Activated CD4-positive, alpha-beta memory T cell treated with anti-CD3 and anti-CD28 coated beads, Interleukin-2, amount 10 ng/mL, durations not matched to agents 7 days and 5 days (primary cell): ENCODE measurements around the gene CLPSL1. TPM values are rescaled to one million over a fixed set of nuclear protein-coding genes. Genes with fewer than 3 reads are reported as not detected.

Experiments
- CTCF ChIA-PET: fragments of 350-600 bp; sonication (Branson Sonifier 250); formaldehyde crosslinking; loops from one replicate; lab custom pipeline; 2021; ENCODE audit warnings: antibody characterized with exemption, inconsistent platforms; lab: Charles Lee
- POLR2A ChIA-PET: fragments of 350-600 bp; sonication (Branson Sonifier 250); formaldehyde crosslinking; loops from one replicate; lab custom pipeline; 2021; ENCODE audit warnings: antibody characterized with exemption; lab: Charles Lee
- DNase-seq: peaks from one replicate; pipeline ENCODE4 v3.0.0-alpha.2; 2020
- H3K27ac Mint-ChIP-seq: one replicate; pipeline ENCODE4 v1.8.0; 2021; ENCODE audit warnings: mild to moderate bottlenecking, mixed read lengths
- H3K27me3 Mint-ChIP-seq: one replicate; pipeline ENCODE4 v1.8.0; 2021; ENCODE audit warnings: mixed read lengths
- H3K36me3 Mint-ChIP-seq: one replicate; pipeline ENCODE4 v1.8.0; 2021; ENCODE audit warnings: low read depth, mixed read lengths
- H3K4me1 Mint-ChIP-seq: one replicate; pipeline ENCODE4 v1.8.0; 2021; ENCODE audit warnings: mixed read lengths
- H3K4me3 Mint-ChIP-seq: one replicate; pipeline ENCODE4 v1.8.0; 2021; ENCODE audit warnings: mild to moderate bottlenecking, mixed read lengths
- H3K9me3 Mint-ChIP-seq: one replicate; pipeline ENCODE4 v1.8.0; 2021; ENCODE audit warnings: mixed read lengths
- total RNA-seq, 2 experiments: library from RNA; stranded (reverse); gene quantifications; one replicate each; pipeline ENCODE4 v1.2.3, GENCODE V29; 2021

Gene CLPSL1
- total RNA-seq, 2 experiments from 2014 or later: not detected

- DNase-seq: no peak
- POLR2A ChIA-PET: no interaction called here
- Mint-ChIP-seq H3K27me3 (peaks cover 21% of the 10 kb centered on the region), H3K36me3 (no peaks in the 10 kb centered on the region), H3K27ac (no peak overlapping the region), H3K4me3 (no peak overlapping the region), H3K9me3 (no peaks in the 10 kb centered on the region), H3K4me1 (no peaks in the 10 kb centered on the region)
- CTCF ChIA-PET: no interaction called here
Measured at GRCh38 chr6:35769211-35769610, 11.6 kb upstream of the CLPSL1 start.

- no peaks in the 10 kb centered on the region for H3K9me3 Mint-ChIP-seq
- CTCF ChIA-PET: no interaction called here
- H3K27ac Mint-ChIP-seq: no peak overlapping the region
- H3K4me1 Mint-ChIP-seq: peaks cover 2% of the 10 kb centered on the region
- peaks cover 21% of the 10 kb centered on the region for H3K27me3 Mint-ChIP-seq
- no peak overlapping the region for H3K4me3 Mint-ChIP-seq
- H3K36me3 Mint-ChIP-seq: no peaks in the 10 kb centered on the region
- POLR2A ChIA-PET: no interaction called here
- DNase-seq: no peak
Measured at GRCh38 chr6:35771343-35771627, 9.5 kb upstream of the CLPSL1 start.

GRCh38 chr6:35774116-35774794 is 6.6 kb upstream of the CLPSL1 start:
- no peaks in the 10 kb centered on the region for H3K36me3 Mint-ChIP-seq
- peaks cover 2% of the 10 kb centered on the region for H3K4me1 Mint-ChIP-seq
- H3K9me3 Mint-ChIP-seq: no peaks in the 10 kb centered on the region
- no peak overlapping the region for H3K27ac Mint-ChIP-seq
- POLR2A ChIA-PET: no interaction called here
- H3K4me3 Mint-ChIP-seq: no peak overlapping the region
- DNase-seq: no peak
- H3K27me3 Mint-ChIP-seq: peaks cover 26% of the 10 kb centered on the region
- CTCF ChIA-PET: no interaction called here

- no peak overlapping the region for H3K4me3 Mint-ChIP-seq
- no peak for DNase-seq
- H3K27ac Mint-ChIP-seq: no peak overlapping the region
- H3K4me1 Mint-ChIP-seq: peaks cover 2% of the 10 kb centered on the region
- CTCF ChIA-PET: no interaction called here
- H3K9me3 Mint-ChIP-seq: no peaks in the 10 kb centered on the region
- POLR2A ChIA-PET: no interaction called here
- H3K36me3 Mint-ChIP-seq: no peaks in the 10 kb centered on the region
- peaks cover 30% of the 10 kb centered on the region for H3K27me3 Mint-ChIP-seq
Measured at GRCh38 chr6:35775031-35775430, 5.8 kb upstream of the CLPSL1 start.

GRCh38 chr6:35776364-35777215 is 4.2 kb upstream of the CLPSL1 start, which contains the start of gene CLPSL2:
Gene CLPSL2 (plus strand): TSS chr6:35776598. CDS start chr6:35776619, 21 bp downstream.
- no peak for DNase-seq
- Mint-ChIP-seq H3K27ac (no peak within 1 kb of the TSS), H3K27me3 (peaks cover 32% of the 10 kb centered on the region), H3K9me3 (no peaks in the 10 kb centered on the region), H3K36me3 (no peaks in the 10 kb centered on the region), H3K4me1 (peaks cover 2% of the 10 kb centered on the region), H3K4me3 (peak within 1 kb of the TSS; percentile 43)
- ChIA-PET CTCF (no interaction called here), POLR2A (no interaction called here)

GRCh38 chr6:35777356-35778102 is 3.3 kb upstream of the CLPSL1 start:
- POLR2A ChIA-PET: no interaction called here
- DNase-seq: no peak
- H3K27me3 Mint-ChIP-seq: peaks cover 27% of the 10 kb centered on the region
- H3K36me3 Mint-ChIP-seq: no peaks in the 10 kb centered on the region
- no peaks in the 10 kb centered on the region for H3K9me3 Mint-ChIP-seq
- peak overlapping the region; percentile 31 for H3K4me3 Mint-ChIP-seq
- no peak overlapping the region for H3K27ac Mint-ChIP-seq
- H3K4me1 Mint-ChIP-seq: peaks cover 2% of the 10 kb centered on the region
- CTCF ChIA-PET: no interaction called here

GRCh38 chr6:35778437-35778836 is 2.4 kb upstream of the CLPSL1 start:
- CTCF ChIA-PET: no interaction called here
- no peak for DNase-seq
- Mint-ChIP-seq H3K4me1 (peaks cover 2% of the 10 kb centered on the region), H3K9me3 (no peaks in the 10 kb centered on the region), H3K36me3 (no peaks in the 10 kb centered on the region), H3K27ac (no peak overlapping the region), H3K27me3 (peaks cover 27% of the 10 kb centered on the region), H3K4me3 (no peak overlapping the region)
- POLR2A ChIA-PET: no interaction called here

- H3K36me3 Mint-ChIP-seq: no peaks in the 10 kb centered on the region
- H3K27me3 Mint-ChIP-seq: peaks cover 35% of the 10 kb centered on the region
- no peak overlapping the region for H3K4me3 Mint-ChIP-seq
- no peaks in the 10 kb centered on the region for H3K9me3 Mint-ChIP-seq
- POLR2A ChIA-PET: no interaction called here
- no peak for DNase-seq
- H3K4me1 Mint-ChIP-seq: no peaks in the 10 kb centered on the region
- H3K27ac Mint-ChIP-seq: no peak overlapping the region
- CTCF ChIA-PET: interaction anchor here (0.7 kb wide), 1 partner anchor 802 kb away, joined by 3 read pairs; no protein-coding TSS in a partner anchor
Measured at GRCh38 chr6:35781290-35781689, 471 bp downstream of the CLPSL1 start.

- Mint-ChIP-seq H3K27me3 (peaks cover 36% of the 10 kb centered on the region), H3K9me3 (no peaks in the 10 kb centered on the region), H3K4me3 (no peak overlapping the region), H3K27ac (no peak overlapping the region), H3K4me1 (no peaks in the 10 kb centered on the region), H3K36me3 (no peaks in the 10 kb centered on the region)
- CTCF ChIA-PET: no interaction called here
- POLR2A ChIA-PET: no interaction called here
- DNase-seq: no peak
Measured at GRCh38 chr6:35782424-35782823, 1.6 kb downstream of the CLPSL1 start.

GRCh38 chr6:35784200-35784599 is 3.4 kb downstream of the CLPSL1 start:
- DNase-seq: no peak
- H3K36me3 Mint-ChIP-seq: no peaks in the 10 kb centered on the region
- POLR2A ChIA-PET: no interaction called here
- CTCF ChIA-PET: no interaction called here
- no peaks in the 10 kb centered on the region for H3K4me1 Mint-ChIP-seq
- H3K27ac Mint-ChIP-seq: no peak overlapping the region
- H3K4me3 Mint-ChIP-seq: no peak overlapping the region
- H3K27me3 Mint-ChIP-seq: peaks cover 45% of the 10 kb centered on the region
- no peaks in the 10 kb centered on the region for H3K9me3 Mint-ChIP-seq

GRCh38 chr6:35786272-35786671 is 5.5 kb downstream of the CLPSL1 start:
- peaks cover 43% of the 10 kb centered on the region for H3K27me3 Mint-ChIP-seq
- H3K9me3 Mint-ChIP-seq: no peaks in the 10 kb centered on the region
- no peaks in the 10 kb centered on the region for H3K4me1 Mint-ChIP-seq
- CTCF ChIA-PET: no interaction called here
- H3K36me3 Mint-ChIP-seq: no peaks in the 10 kb centered on the region
- POLR2A ChIA-PET: no interaction called here
- H3K27ac Mint-ChIP-seq: no peak overlapping the region
- no peak for DNase-seq
- H3K4me3 Mint-ChIP-seq: no peak overlapping the region

- ChIA-PET CTCF (no interaction called here), POLR2A (no interaction called here)
- Mint-ChIP-seq H3K27me3 (peaks cover 42% of the 10 kb centered on the region), H3K9me3 (no peaks in the 10 kb centered on the region), H3K4me1 (no peaks in the 10 kb centered on the region), H3K36me3 (no peaks in the 10 kb centered on the region), H3K4me3 (no peak overlapping the region), H3K27ac (no peak overlapping the region)
- no peak for DNase-seq
Measured at GRCh38 chr6:35786810-35787209, 6.0 kb downstream of the CLPSL1 start.
